H1 (cell line): Measurements from ENCODE around the gene PPIC. TPM values are rescaled to one million over a fixed set of nuclear protein-coding genes. Genes with fewer than 3 reads are reported as not detected.

Source experiments
- CTCF ChIA-PET: fragments of 300-600 bp; sonication (Branson Sonifier 250); formaldehyde crosslinking; loops from one replicate; lab custom pipeline; 2021; ENCODE audit not compliant: partially characterized antibody; lab: Charles Lee
- POLR2A ChIA-PET: fragments of 300-600 bp; sonication (Branson Sonifier 250); formaldehyde crosslinking; loops from one replicate; lab custom pipeline; 2021; ENCODE audit warnings: inconsistent platforms; ENCODE audit not compliant: partially characterized antibody; lab: Charles Lee
- DNase-seq, 2 experiments: peaks; one replicate each; pipeline versions ENCODE4 v3.0.0 to v3.0.0-alpha.2; 2010 to 2022; ENCODE audit warnings: low spot score in 2 of 2, low read depth in 1 of 2, mixed read lengths in 1 of 2
- FAIRE-seq: peaks from 2 replicates; lab custom pipeline; 2011; peaks lifted over from hg19 to GRCh38; lab: Jason Lieb, UNC
- H2AFZ ChIP-seq: 2 replicates; pipeline ENCODE4 v1.8.1; 2012; ENCODE audit warnings: low read length, inconsistent platforms
- H2AK5ac ChIP-seq: 2 replicates; pipeline ENCODE4 v1.6.1; 2013; ENCODE audit warnings: low read depth, low read length
- H2BK120ac ChIP-seq: replicated peaks from 2 replicates; pipeline ENCODE3; 2013; ENCODE audit warnings: low read depth, low read length, inconsistent platforms
- H2BK12ac ChIP-seq: 2 replicates; pipeline ENCODE4 v1.6.1; 2013; ENCODE audit warnings: low read depth, low read length
- H2BK15ac ChIP-seq: 2 replicates; pipeline ENCODE4 v1.6.1; 2013; ENCODE audit warnings: low read length
- H2BK20ac ChIP-seq: 2 replicates; pipeline ENCODE4 v1.6.1; 2013; ENCODE audit warnings: low read length
- H2BK5ac ChIP-seq: 2 replicates; pipeline ENCODE4 v1.6.1; 2013; ENCODE audit warnings: low read depth, low read length
- H3K14ac ChIP-seq: 2 replicates; pipeline ENCODE4 v1.6.1; 2013; ENCODE audit warnings: inconsistent platforms; ENCODE audit not compliant: insufficient read length
- H3K18ac ChIP-seq: 2 replicates; pipeline ENCODE4 v1.6.1; 2013; ENCODE audit warnings: low read length; ENCODE audit errors: extremely low read depth
- H3K23ac ChIP-seq: 2 replicates; pipeline ENCODE4 v1.6.1; 2013; ENCODE audit warnings: inconsistent platforms; ENCODE audit not compliant: insufficient read length
- H3K23me2 ChIP-seq: 2 replicates; pipeline ENCODE4 v1.6.1; 2013; ENCODE audit warnings: low read depth, low read length
- H3K27ac ChIP-seq: 2 replicates; pipeline ENCODE4 v1.6.1; 2011; ENCODE audit warnings: low read depth, low read length, inconsistent platforms
- H3K27me3 ChIP-seq, 4 experiments: replicated peaks in 1 of 4; 1 replicate in 1 of 4; 2 replicates in 3 of 4; pipeline versions ENCODE4 v1.6.1 to v1.8.1; 2011 to 2013; ENCODE audit warnings: low read length in 3 of 4, mild to moderate bottlenecking in 3 of 4, inconsistent platforms in 2 of 4, mixed read lengths in 2 of 4, moderate library complexity in 1 of 4; ENCODE audit not compliant: control insufficient read depth in 3 of 4, insufficient read depth in 3 of 4; ENCODE audit errors: extremely low read depth in 1 of 4
- H3K36me3 ChIP-seq, 4 experiments: 2 replicates each; pipeline versions ENCODE4 v1.6.1 to v1.8.1; 2011 to 2013; ENCODE audit warnings: mild to moderate bottlenecking in 4 of 4, low read length in 3 of 4, moderate library complexity in 2 of 4, control low read depth in 1 of 4, inconsistent platforms in 1 of 4; ENCODE audit not compliant: insufficient read depth in 4 of 4, control insufficient read depth in 2 of 4
- H3K4ac ChIP-seq: replicated peaks from 2 replicates; pipeline ENCODE3; 2013; ENCODE audit warnings: low read length, low read depth, mixed read lengths, inconsistent platforms; ENCODE audit not compliant: insufficient read length
- H3K4me1 ChIP-seq, 4 experiments: replicated peaks in 1 of 4; 1 replicate in 1 of 4; 2 replicates in 3 of 4; pipeline versions ENCODE4 v1.6.1 to v1.8.1; 2011 to 2013; ENCODE audit warnings: low read length in 3 of 4, inconsistent platforms in 2 of 4, mixed read lengths in 1 of 4; ENCODE audit not compliant: insufficient read depth in 4 of 4, control insufficient read depth in 3 of 4
- H3K4me2 ChIP-seq, 2 experiments: 2 replicates each; pipeline versions ENCODE4 v1.6.1 to v1.8.1; 2011 to 2013; ENCODE audit warnings: low read depth in 2 of 2, low read length in 2 of 2, control low read depth in 1 of 2, inconsistent platforms in 1 of 2, mild to moderate bottlenecking in 1 of 2; ENCODE audit not compliant: insufficient read depth in 1 of 2
- H3K4me3 ChIP-seq, 4 experiments: fragments of 200-600, 300-600 bp in 1 of 4; sonication (generic), shearing (Covaris generic), sonication (Bioruptor Twin) in 1 of 4; 2 replicates each; pipeline versions ENCODE4 v1.5.1 to v1.8.1; 2011 to 2016; ENCODE audit warnings: low read length in 4 of 4, low read depth in 3 of 4, control low read depth in 2 of 4, inconsistent platforms in 2 of 4, mild to moderate bottlenecking in 2 of 4, mixed read lengths in 1 of 4, moderate library complexity in 1 of 4; ENCODE audit not compliant: insufficient read depth in 2 of 4; ENCODE audit errors: extremely low read depth in 1 of 4
- H3K56ac ChIP-seq: replicated peaks from 2 replicates; pipeline ENCODE3; 2013; ENCODE audit warnings: low read depth, mild to moderate bottlenecking, mixed read lengths, low read length, inconsistent platforms; ENCODE audit not compliant: insufficient read length
- H3K79me1 ChIP-seq: 2 replicates; pipeline ENCODE4 v1.6.1; 2013; ENCODE audit warnings: low read depth, low read length, control low read depth
- H3K79me2 ChIP-seq, 2 experiments: 2 replicates each; pipeline versions ENCODE4 v1.6.1 to v1.8.1; 2012 to 2013; ENCODE audit warnings: low read length in 2 of 2, mild to moderate bottlenecking in 2 of 2, inconsistent platforms in 1 of 2; ENCODE audit not compliant: insufficient read depth in 2 of 2, control insufficient read depth in 1 of 2
- H3K9ac ChIP-seq, 4 experiments: replicated peaks in 1 of 4; 1 replicate in 1 of 4; 2 replicates in 3 of 4; pipeline versions ENCODE4 v1.6.1 to v1.8.1; 2011 to 2013; ENCODE audit warnings: low read depth in 3 of 4, low read length in 3 of 4, control low read depth in 2 of 4, mild to moderate bottlenecking in 2 of 4, moderate library complexity in 2 of 4, inconsistent platforms in 1 of 4; ENCODE audit errors: extremely low read depth in 1 of 4
- H3K9me3 ChIP-seq, 2 experiments: 2 replicates each; pipeline versions ENCODE4 v1.6.1 to v1.8.1; 2012 to 2013; ENCODE audit warnings: mild to moderate bottlenecking in 2 of 2, moderate library complexity in 2 of 2, control low read depth in 1 of 2, inconsistent platforms in 1 of 2, low read depth in 1 of 2, low read length in 1 of 2, mixed read lengths in 1 of 2; ENCODE audit not compliant: insufficient read depth in 2 of 2
- H4K20me1 ChIP-seq, 2 experiments: replicated peaks in 1 of 2; 2 replicates each; pipeline versions ENCODE3 to v1.8.1; 2011 to 2013; ENCODE audit warnings: inconsistent platforms in 2 of 2, low read length in 2 of 2, mild to moderate bottlenecking in 1 of 2; ENCODE audit not compliant: insufficient read depth in 2 of 2, control insufficient read depth in 1 of 2
- H4K5ac ChIP-seq: 2 replicates; pipeline ENCODE4 v1.6.1; 2013; ENCODE audit warnings: low read length, low read depth, mixed read lengths, inconsistent platforms; ENCODE audit not compliant: insufficient read length
- H4K8ac ChIP-seq: 2 replicates; pipeline ENCODE4 v1.8.0; 2013; ENCODE audit warnings: mild to moderate bottlenecking, moderate library complexity, low read length, inconsistent platforms; ENCODE audit not compliant: insufficient read depth; ENCODE audit errors: extremely low read depth
- H4K91ac ChIP-seq: replicated peaks from 2 replicates; pipeline ENCODE3; 2013; ENCODE audit warnings: low read length, mixed read lengths, inconsistent platforms; ENCODE audit not compliant: insufficient read length
- CBX8 ChIP-seq: fragments of 300-800, 300-1000 bp; sonication (generic); IDR thresholded peaks from 2 replicates; pipeline ENCODE4 v1.7.1; 2016; ENCODE audit warnings: low read depth, low read length, borderline replicate concordance
- EGR1 ChIP-seq: IDR thresholded peaks from 2 replicates; pipeline ENCODE4 v1.6.1; 2011; ENCODE audit warnings: low read depth, low read length, borderline replicate concordance
- HDAC6 ChIP-seq: IDR thresholded peaks from one replicate; pipeline ENCODE4 v1.7.1; 2012; ENCODE audit warnings: low read depth, mild to moderate bottlenecking, inconsistent platforms, low read length, moderate library complexity
- KDM1A ChIP-seq: fragments of 200-600, 300-600 bp; sonication (generic); IDR thresholded peaks from 2 replicates; pipeline ENCODE4 v1.7.1; 2016; ENCODE audit warnings: mild to moderate bottlenecking, low read length, borderline replicate concordance
- KDM5A ChIP-seq: fragments of 200-600 bp; IDR thresholded peaks from 2 replicates; pipeline ENCODE4 v1.7.1; 2012; ENCODE audit warnings: mild to moderate bottlenecking, low read length, inconsistent platforms, mixed read lengths
- NANOG ChIP-seq: IDR thresholded peaks from 2 replicates; pipeline ENCODE4 v1.6.1; 2011; ENCODE audit warnings: low read length, low read depth, mild to moderate bottlenecking, inconsistent platforms; ENCODE audit not compliant: insufficient read depth, poor library complexity, severe bottlenecking
- NRF1 ChIP-seq: IDR thresholded peaks from 2 replicates; pipeline ENCODE4 v1.6.1; 2011; ENCODE audit warnings: mild to moderate bottlenecking, low read depth, low read length, improper control_type of control experiment
- POLR2A ChIP-seq, 2 experiments: IDR thresholded peaks; 1 replicate in 1 of 2; 2 replicates in 1 of 2; pipeline ENCODE4 v1.6.1; 2011; ENCODE audit warnings: low read depth in 2 of 2, low read length in 2 of 2, mild to moderate bottlenecking in 2 of 2; ENCODE audit errors: control extremely low read depth in 1 of 2
- SAP30 ChIP-seq: fragments of 300-600 bp; sonication (generic); IDR thresholded peaks from 2 replicates; pipeline ENCODE4 v1.7.1; 2012; ENCODE audit warnings: low read length, moderate library complexity, mild to moderate bottlenecking, inconsistent platforms; ENCODE audit not compliant: insufficient read depth, insufficient replicate concordance
- SIN3A ChIP-seq, 2 experiments: IDR thresholded peaks in 1 of 2; conservative IDR thresholded peaks in 1 of 2; 2 replicates each; pipeline ENCODE4 v1.6.1; 2011 to 2012; ENCODE audit warnings: low read length in 2 of 2, improper control_type of control experiment in 1 of 2, low read depth in 1 of 2, mild to moderate bottlenecking in 1 of 2
- TAF1 ChIP-seq: IDR thresholded peaks from 2 replicates; pipeline ENCODE4 v1.6.1; 2011; ENCODE audit warnings: mild to moderate bottlenecking, low read depth, low read length
- USF2 ChIP-seq: IDR thresholded peaks from 2 replicates; pipeline ENCODE4 v1.6.1; 2011; ENCODE audit warnings: low read length, improper control_type of control experiment
- WGBS, 2 experiments: shearing (Covaris generic) in 1 of 2; methylation state at CpG; one replicate each; pipeline versions ENCODE4 v1.1.6 to v1.1.7; 2013 to 2015; ENCODE audit warnings: low lambda C conversion rate in 2 of 2, mixed read lengths in 2 of 2, inconsistent platforms in 1 of 2, low coverage in 1 of 2, missing lambda C conversion rate in 1 of 2; ENCODE audit not compliant: insufficient replicate concordance in 2 of 2, insufficient coverage in 1 of 2, insufficient read length in 1 of 2; ENCODE audit errors: extremely low coverage in 1 of 2, missing lambda C conversion rate in 1 of 2; 5-methylcytosine and 5-hydroxymethylcytosine counted together
- polyA plus RNA-seq, 7 experiments: library from polyadenylated mRNA; depleted of rRNA in 3 of 7; stranded (reverse) in 5 of 7; unstranded in 2 of 7; fragments of >200 nt in 5 of 7; fragments of 200-250 nt in 2 of 7; gene quantifications; 1 replicate in 5 of 7; 2 replicates in 1 of 7; 4 replicates in 1 of 7; pipeline versions ENCODE4 v1.2.1 to v1.2.3, GENCODE V29; 2011 to 2013; ENCODE audit warnings: missing spikeins in 2 of 7, mixed read lengths in 2 of 7
- total RNA-seq: library from RNA; stranded (reverse); fragmentation: NEBNext Ultra II Directional; extraction: Animal tissue kit (Norgen Biotek cat#: 25700); gene quantifications from 2 replicates; pipeline ENCODE4 v1.2.1, GENCODE V29; 2021
- TF ChIP-seq, protein P1 (sequence below): IDR thresholded peaks from 2 replicates; pipeline ENCODE4 v1.6.1; 2012; ENCODE audit warnings: inconsistent platforms

The PPIC gene
- total and polyA plus RNA-seq, 2 of the 8 experiments (the other 6 are each of a cell fraction or from before 2014, with no cell fraction given): 8.5 to 10.4 TPM

DNA sequence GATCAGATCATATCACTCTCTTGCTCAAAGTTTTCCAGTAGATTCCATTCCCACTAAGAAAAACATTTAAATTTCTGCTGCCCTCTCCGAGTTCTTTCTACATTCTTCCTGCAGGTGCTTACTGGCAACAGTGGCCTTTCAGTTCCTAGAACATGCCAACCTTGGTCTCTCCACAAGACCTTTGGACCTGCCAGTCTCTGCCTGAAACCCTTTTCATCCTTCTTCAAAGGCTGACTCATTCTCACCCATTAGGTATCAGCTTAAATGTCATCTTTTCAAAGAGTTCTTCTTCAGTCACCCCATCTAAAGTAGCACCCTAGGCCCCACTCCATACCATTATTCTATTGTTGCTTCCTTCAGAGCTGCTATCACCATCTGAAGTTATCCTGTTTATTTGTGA lies 21.8 kb downstream of the PPIC start:
- no peaks in the 10 kb centered on the region for H3K4me1 ChIP-seq
- H3K79me2 ChIP-seq: no peaks in the 10 kb centered on the region
- H2AK5ac ChIP-seq: no peak overlapping the region
- WGBS, 2 experiments: 75% methylated on average over 1 of the region's 1 CpG; no CpG with 5 or more reads in 1 of the 2 experiments
- H3K36me3 ChIP-seq: no peaks in the 10 kb centered on the region
- H3K23ac ChIP-seq: no peak overlapping the region
- CTCF ChIA-PET: interaction anchor here (0.9 kb wide), 1 partner anchor 306 kb away, joined by 3 read pairs; no protein-coding TSS in a partner anchor
- peaks cover 0 to 1% (median 0%) of the 10 kb centered on the region in 4 experiments; a peak in 1 of 7 replicates for H3K27me3 ChIP-seq
- no peak overlapping the region for H2BK20ac ChIP-seq
- H3K4me2 ChIP-seq: no peak overlapping the region
- no peak overlapping the region for H3K4ac ChIP-seq
- H3K18ac ChIP-seq: no peak overlapping the region
- H4K8ac ChIP-seq: no peak overlapping the region
- no peak overlapping the region for H2AFZ ChIP-seq
- no peak overlapping the region for H2BK12ac ChIP-seq
- no peaks in the 10 kb centered on the region for H3K79me1 ChIP-seq
- POLR2A ChIA-PET: no interaction called here
- H4K5ac ChIP-seq: no peak overlapping the region
- H3K4me3 ChIP-seq: no peak overlapping the region
- no peak overlapping the region for H3K56ac ChIP-seq
- DNase-seq (no peak), FAIRE-seq (no peak)
- no peak overlapping the region for H3K27ac ChIP-seq
- no peak overlapping the region for H4K91ac ChIP-seq
- H3K14ac ChIP-seq: no peak overlapping the region
- no peak overlapping the region for H2BK120ac ChIP-seq
- H2BK5ac ChIP-seq: no peak overlapping the region
- H4K20me1 ChIP-seq: no peaks in the 10 kb centered on the region
- no peak overlapping the region for H2BK15ac ChIP-seq
- no peaks in the 10 kb centered on the region for H3K23me2 ChIP-seq
- no peak overlapping the region for H3K9ac ChIP-seq
- no peaks in the 10 kb centered on the region for H3K9me3 ChIP-seq
- no peak for TF ChIP-seq EGR1
- no peak for TF ChIP-seq SAP30
- TF ChIP-seq, protein P1, sequence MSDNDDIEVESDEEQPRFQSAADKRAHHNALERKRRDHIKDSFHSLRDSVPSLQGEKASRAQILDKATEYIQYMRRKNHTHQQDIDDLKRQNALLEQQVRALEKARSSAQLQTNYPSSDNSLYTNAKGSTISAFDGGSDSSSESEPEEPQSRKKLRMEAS: no peak
- TF ChIP-seq CBX8: no peak
- TF ChIP-seq NRF1: no peak
- no peak for TF ChIP-seq KDM1A
- no peak for TF ChIP-seq NANOG
- no peak for TF ChIP-seq SIN3A (conservative IDR thresholded peaks at IDR 0.05 in 1 of 2, IDR thresholded peaks at IDR 0.05 in 1 of 2; ENCODE audit: low read depth in 1 of 2, low read length in 2 of 2)
- TF ChIP-seq USF2: no peak
- no peak for TF ChIP-seq HDAC6
- no peak for TF ChIP-seq TAF1
- no peak for TF ChIP-seq KDM5A
- TF ChIP-seq POLR2A (IDR thresholded peaks at IDR 0.05; ENCODE audit: control extremely low read depth in 1 of 2, low read depth in 2 of 2, low read length in 2 of 2): no peak
